ENCODE results near the gene SENP1. TPM values are rescaled to one million over a fixed set of nuclear protein-coding genes. Genes with fewer than 3 reads are reported as not detected.

SENP1 gene
- total and polyA plus RNA-seq, 8 donors = 13.3 to 28.0 (median 24.6) TPM

GRCh38 chr12:48005750-48006021 is 100.2 kb downstream of the SENP1 start:
- Histone ChIP-seq H3K27ac (no peak overlapping the region), H3K4me1 (peaks cover 26 to 45% of the 10 kb centered on the region in 2 donors), H3K36me3 (no peaks in the 10 kb centered on the region), H3K4me3 (no peak overlapping the region), H3K27me3 (peaks cover 63 to 96% of the 10 kb centered on the region in 2 donors), H3K9me3 (no peaks in the 10 kb centered on the region)
- no peak for DNase-seq
- no peak for ATAC-seq
- no peak for TF ChIP-seq CTCF (IDR thresholded peaks at IDR 0.05)
- intact Hi-C loops (cut with DNase I) = no loop called here

GRCh38 chr12:48005001-48005749 is 100.7 kb downstream of the SENP1 start:
- TF ChIP-seq CTCF (IDR thresholded peaks at IDR 0.05) = no peak
- DNase-seq (peak in 1 of 4 donors; percentile 24), ATAC-seq (no peak)
- Histone ChIP-seq H3K4me1 (peaks cover 26 to 45% of the 10 kb centered on the region in 2 donors), H3K27me3 (peaks cover 69 to 96% of the 10 kb centered on the region in 2 donors), H3K27ac (no peak overlapping the region), H3K9me3 (no peaks in the 10 kb centered on the region), H3K36me3 (no peaks in the 10 kb centered on the region), H3K4me3 (no peak overlapping the region)
- intact Hi-C loops (cut with DNase I) = no loop called here

DNA sequence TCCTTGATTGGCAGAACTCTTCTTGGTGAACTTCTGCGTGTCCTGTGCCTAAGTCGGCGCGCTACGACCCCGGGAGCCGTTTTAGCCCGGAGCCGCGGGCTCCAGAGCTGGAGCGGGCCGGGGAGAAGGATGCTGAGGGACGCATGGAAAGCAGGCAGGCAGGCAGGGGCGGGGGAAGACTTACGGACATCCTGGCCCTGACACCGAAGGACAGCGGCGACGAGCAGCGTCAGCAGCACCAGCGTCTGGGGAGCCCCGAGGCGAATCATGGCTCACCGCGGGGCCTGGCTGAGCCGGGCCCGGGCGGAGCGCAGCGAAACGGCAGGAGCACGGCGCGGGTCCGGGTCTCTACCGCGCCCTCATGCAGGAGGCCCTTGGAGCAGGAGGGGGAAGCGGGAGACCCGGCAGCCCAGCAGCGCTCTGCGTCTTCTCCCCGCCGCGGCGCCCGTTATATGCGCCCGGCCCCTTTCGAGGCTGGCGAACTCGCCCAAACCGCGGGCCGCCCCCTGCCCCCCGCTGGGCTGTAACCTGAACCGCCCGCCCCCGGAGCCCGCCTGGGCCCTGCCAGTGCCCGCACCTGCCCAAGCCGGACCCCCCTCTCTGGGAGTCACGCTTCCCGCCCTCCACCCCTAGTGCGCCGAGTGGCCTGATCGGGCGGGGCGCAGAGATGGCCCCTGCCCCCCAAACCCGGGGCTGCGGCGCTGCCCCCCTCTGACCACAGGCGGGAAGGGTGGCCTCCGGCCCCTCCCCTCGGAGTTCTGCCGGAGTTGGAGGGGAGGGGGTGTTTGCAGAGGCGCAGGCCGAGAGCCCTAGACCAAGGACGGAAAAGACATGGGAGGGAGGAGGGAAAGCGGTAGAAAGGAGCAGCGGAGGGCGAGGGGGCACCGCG is 101.6 kb downstream of the SENP1 start, which contains the start of gene COL2A1:
TSS of gene COL2A1 (minus strand) at position 424 of the 889 bp plus-strand sequence. CDS start at position 269, 155 bp downstream.
- DNase-seq (peak in 1 of 4 donors; percentile 67), ATAC-seq (no peak)
- peak within 1 kb of the TSS; percentile 1 to 9 for H3K4me3 ChIP-seq
- peaks cover 26 to 45% of the 10 kb centered on the region in 2 donors for H3K4me1 ChIP-seq
- intact Hi-C loops (cut with DNase I) = no loop called here
- peaks cover 77 to 100% of the 10 kb centered on the region in 2 donors for H3K27me3 ChIP-seq
- no peak within 1 kb of the TSS for H3K27ac ChIP-seq
- no peaks in the 10 kb centered on the region for H3K9me3 ChIP-seq
- TF ChIP-seq CTCF (IDR thresholded peaks at IDR 0.05) = no peak
- no peaks in the 10 kb centered on the region for H3K36me3 ChIP-seq

- Histone ChIP-seq H3K4me1 (peaks cover 26 to 45% of the 10 kb centered on the region in 2 donors), H3K27me3 (peaks cover 81 to 100% of the 10 kb centered on the region in 2 donors), H3K27ac (no peak overlapping the region), H3K36me3 (no peaks in the 10 kb centered on the region), H3K4me3 (no peak overlapping the region), H3K9me3 (no peaks in the 10 kb centered on the region)
- intact Hi-C loops (cut with DNase I) = no loop called here
- DNase-seq (peak in 1 of 4 donors; percentile 22), ATAC-seq (no peak)
- no peak for TF ChIP-seq CTCF (IDR thresholded peaks at IDR 0.05)
Observed at GRCh38 chr12:48003226-48004052, 102.4 kb downstream of the SENP1 start.
